Mesodermal cell (in vitro differentiated cells): ENCODE measurements around the gene ADISSP.

Experiments
- H3K27ac ChIP-seq: 2 replicates; pipeline ENCODE4 v1.7.0; 2013; ENCODE audit warnings: mild to moderate bottlenecking, low read depth, low read length, moderate library complexity; ENCODE audit not compliant: severe bottlenecking
- H3K36me3 ChIP-seq: 2 replicates; pipeline ENCODE4 v1.7.1; 2013; ENCODE audit warnings: mild to moderate bottlenecking, low read length, moderate library complexity; ENCODE audit not compliant: control insufficient read depth, insufficient read depth
- H3K4me1 ChIP-seq: one replicate; pipeline ENCODE4 v1.7.1; 2013; ENCODE audit warnings: mild to moderate bottlenecking, low read length; ENCODE audit not compliant: insufficient read depth, control insufficient read depth, poor library complexity, severe bottlenecking
- H3K4me3 ChIP-seq: 2 replicates; pipeline ENCODE4 v1.7.0; 2013; ENCODE audit warnings: low read length, control low read depth, mild to moderate bottlenecking; ENCODE audit not compliant: insufficient read depth, poor library complexity, severe bottlenecking; ENCODE audit errors: extremely low read depth
- H3K9me3 ChIP-seq: 2 replicates; pipeline ENCODE4 v1.7.1; 2013; ENCODE audit warnings: mild to moderate bottlenecking, low read length, moderate library complexity; ENCODE audit not compliant: control insufficient read depth
- WGBS, 2 experiments: methylation state at CpG; one replicate each; pipeline ENCODE4 v1.1.5; 2013; ENCODE audit warnings: missing lambda C conversion rate in 2 of 2; ENCODE audit not compliant: insufficient coverage in 2 of 2; 5-methylcytosine and 5-hydroxymethylcytosine counted together

ADISSP gene

GRCh38 chr20:3777716-3778629, 10.4 kb upstream of the ADISSP start:
- peak overlapping the region; percentile 30 for H3K4me3 ChIP-seq
- H3K9me3 ChIP-seq, result no peaks in the 10 kb centered on the region
- WGBS, 2 experiments, result 2 to 3% methylated on average over 57 to 65 of the region's 70 CpGs
- H3K27ac ChIP-seq, result no peak overlapping the region
- peaks cover 5% of the 10 kb centered on the region for H3K36me3 ChIP-seq
- peaks cover 4% of the 10 kb centered on the region for H3K4me1 ChIP-seq

- Histone ChIP-seq H3K9me3 (no peaks in the 10 kb centered on the region), H3K4me1 (peaks cover 4% of the 10 kb centered on the region), H3K36me3 (peaks cover under 1% of the 10 kb centered on the region), H3K4me3 (peak overlapping the region; percentile 30), H3K27ac (no peak overlapping the region)
- WGBS, 2 experiments, result 27 to 35% methylated on average over 8 to 14 of the region's 16 CpGs
Observed at GRCh38 chr20:3777381-3777715, 9.8 kb upstream of the ADISSP start.

DNA sequence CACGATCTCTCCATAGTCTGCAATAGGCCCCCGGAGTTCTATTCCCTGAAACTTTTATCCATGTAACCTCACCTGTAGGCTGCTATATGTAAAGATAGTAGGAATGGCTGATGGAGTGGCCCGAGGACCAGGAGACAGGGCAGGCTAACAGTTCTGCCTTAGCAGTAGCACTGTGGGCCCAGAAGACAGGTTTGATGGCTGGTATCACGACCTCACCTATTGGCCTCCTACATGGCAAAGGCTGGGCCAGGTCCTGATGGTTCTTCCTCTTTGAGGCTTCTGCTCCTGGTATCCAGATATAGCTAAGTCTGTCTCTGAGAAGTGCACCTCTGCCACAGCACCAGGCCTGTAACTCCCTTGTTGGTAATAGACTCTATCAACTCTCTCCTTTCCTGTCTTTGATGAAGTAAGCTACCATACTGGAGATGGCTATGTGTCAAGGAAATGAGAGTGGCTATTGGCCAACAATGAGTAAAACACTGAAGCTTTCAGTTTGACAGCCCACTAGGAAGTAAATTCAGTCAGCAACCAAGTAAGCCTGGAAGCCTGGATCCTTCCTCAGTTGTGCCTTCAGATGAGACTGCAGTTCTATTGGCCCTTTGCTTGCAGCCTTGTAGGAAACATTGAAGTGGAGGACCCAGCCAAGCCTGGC, 8.0 kb upstream of the ADISSP start:
- H3K27ac ChIP-seq, result no peak overlapping the region
- WGBS, 2 experiments, result 70 to 71% methylated on average over 1 to 2 of the region's 4 CpGs
- no peaks in the 10 kb centered on the region for H3K9me3 ChIP-seq

DNA sequence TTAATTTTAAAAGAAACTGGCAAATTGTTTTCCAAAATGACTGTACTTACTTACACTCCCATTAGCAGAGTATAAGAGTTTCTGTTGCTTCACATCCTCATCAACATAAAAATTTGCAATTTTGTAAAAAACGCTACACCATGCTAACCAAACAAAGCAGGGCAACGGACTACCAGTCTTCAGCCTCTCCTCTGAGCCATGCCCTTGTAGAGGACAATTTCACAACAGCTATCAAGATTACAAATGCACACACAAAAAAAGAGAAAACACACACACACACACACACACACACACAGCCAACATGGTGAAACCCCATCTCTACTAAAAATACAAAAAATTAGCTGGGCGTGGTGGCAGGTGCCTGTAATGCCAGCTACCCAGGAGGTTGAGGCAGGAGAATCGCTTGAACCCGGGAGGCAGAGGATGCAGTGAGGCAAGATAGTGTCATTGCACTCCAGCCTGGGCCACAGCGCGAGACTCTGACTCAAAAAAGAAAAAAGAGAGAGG, 4.1 kb upstream of the ADISSP start:
- no peaks in the 10 kb centered on the region for H3K36me3 ChIP-seq
- H3K4me3 ChIP-seq, result no peak overlapping the region
- peaks cover 8% of the 10 kb centered on the region for H3K4me1 ChIP-seq
- WGBS, 2 experiments, result 84 to 86% methylated on average over 4 to 5 of the region's 7 CpGs
- H3K27ac ChIP-seq, result no peak overlapping the region
- H3K9me3 ChIP-seq, result no peaks in the 10 kb centered on the region

More for the DNA sequence above, 8.0 kb upstream of the ADISSP start:
- Histone ChIP-seq H3K36me3 (no peaks in the 10 kb centered on the region), H3K4me3 (no peak overlapping the region), H3K4me1 (peaks cover 4% of the 10 kb centered on the region)

GRCh38 chr20:3768342-3769130, 983 bp upstream of the ADISSP start:
- Histone ChIP-seq H3K4me1 (peaks cover 13% of the 10 kb centered on the region), H3K9me3 (no peaks in the 10 kb centered on the region), H3K4me3 (peak overlapping the region; percentile 70), H3K27ac (peak overlapping the region; percentile 97), H3K36me3 (no peaks in the 10 kb centered on the region)
- 1% methylated on average over 46 to 48 of the region's 51 CpGs for WGBS, 2 experiments

- Histone ChIP-seq H3K4me1 (peaks cover 13% of the 10 kb centered on the region), H3K9me3 (no peaks in the 10 kb centered on the region), H3K4me3 (peak overlapping the region; percentile 70), H3K27ac (no peak overlapping the region), H3K36me3 (no peaks in the 10 kb centered on the region)
- 0% methylated on average over 6 to 18 of the region's 21 CpGs for WGBS, 2 experiments
Observed at GRCh38 chr20:3767110-3767426, 485 bp downstream of the ADISSP start.

- Histone ChIP-seq H3K36me3 (peaks cover 4% of the 10 kb centered on the region), H3K4me3 (peak overlapping the region; percentile 70), H3K4me1 (peaks cover 13% of the 10 kb centered on the region), H3K9me3 (no peaks in the 10 kb centered on the region), H3K27ac (no peak overlapping the region)
- 70 to 100% methylated on average over 1 to 2 of the region's 9 CpGs for WGBS, 2 experiments
Observed at GRCh38 chr20:3766422-3767109, 987 bp downstream of the ADISSP start.

DNA sequence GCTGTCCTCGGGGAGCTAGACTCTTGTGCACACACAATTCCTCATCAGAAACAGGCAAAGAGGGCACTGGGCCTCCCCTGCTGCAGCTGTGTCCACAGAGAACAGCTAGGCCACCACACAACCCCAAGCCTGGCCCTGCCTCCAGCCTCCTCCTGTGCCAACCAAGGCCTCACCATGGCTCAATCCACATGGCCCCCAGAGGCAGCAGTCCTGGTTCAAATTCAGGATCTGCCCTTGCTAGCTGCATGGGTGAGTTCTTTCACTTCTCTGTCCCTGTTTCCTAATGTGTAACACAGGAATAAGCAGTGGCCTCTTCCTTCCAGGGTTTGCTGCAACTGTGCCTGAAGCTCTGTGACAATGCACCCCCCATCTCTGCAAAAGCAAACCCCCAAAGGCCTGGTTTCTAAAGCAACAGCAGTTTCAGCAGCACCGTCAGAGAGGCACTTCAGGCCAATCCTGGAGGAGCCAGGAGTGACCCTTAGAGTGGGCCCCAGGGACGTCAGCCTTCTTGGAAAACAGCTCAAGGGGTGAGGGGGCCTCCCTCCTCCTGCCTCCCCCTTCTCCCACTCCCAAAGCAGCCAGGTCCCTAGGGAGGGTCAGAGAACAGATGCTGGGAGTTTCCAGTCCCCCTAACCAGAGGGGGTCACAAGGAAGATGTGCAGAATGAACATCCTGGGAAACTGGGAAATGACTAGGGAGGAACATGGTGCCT, 2.2 kb downstream of the ADISSP start:
- Histone ChIP-seq H3K4me3 (no peak overlapping the region), H3K27ac (no peak overlapping the region), H3K4me1 (peaks cover 13% of the 10 kb centered on the region), H3K36me3 (peaks cover 8% of the 10 kb centered on the region), H3K9me3 (no peaks in the 10 kb centered on the region)
- 80 to 100% methylated on average over 1 to 2 of the region's 3 CpGs for WGBS, 2 experiments

- H3K36me3 ChIP-seq, result peaks cover 13% of the 10 kb centered on the region
- 100% methylated on average over 2 of the region's 3 CpGs; no CpG with 5 or more reads in 1 of the 2 experiments for WGBS, 2 experiments
- H3K9me3 ChIP-seq, result no peaks in the 10 kb centered on the region
- no peak overlapping the region for H3K27ac ChIP-seq
- peaks cover 13% of the 10 kb centered on the region for H3K4me1 ChIP-seq
- no peak overlapping the region for H3K4me3 ChIP-seq
Observed at GRCh38 chr20:3764659-3765058, 2.9 kb downstream of the ADISSP start.
